Neutrophil (primary cell): Measurements from ENCODE around the gene EPX.

Experiments
- H3K27ac ChIP-seq: fragments of 200-600 bp; sonication (generic); 2 replicates; pipeline ENCODE4 v1.5.1; 2016; ENCODE audit warnings: mild to moderate bottlenecking, moderate library complexity
- H3K27me3 ChIP-seq: fragments of 200-600 bp; sonication (generic); 2 replicates; pipeline ENCODE4 v1.6.0; 2016; ENCODE audit warnings: mild to moderate bottlenecking
- H3K36me3 ChIP-seq: fragments of 200-600 bp; sonication (generic); 2 replicates; pipeline ENCODE4 v1.5.1; 2017
- H3K4me1 ChIP-seq, 2 experiments: fragments of 200-600 bp in 1 of 2; sonication (generic) in 1 of 2; 1 replicate in 1 of 2; 2 replicates in 1 of 2; pipeline versions ENCODE4 v1.5.1 to v1.6.1; 2013 to 2016; ENCODE audit warnings: low read depth in 1 of 2, low read length in 1 of 2, mild to moderate bottlenecking in 1 of 2, moderate library complexity in 1 of 2; ENCODE audit not compliant: control insufficient read depth in 1 of 2, insufficient read depth in 1 of 2
- H3K4me3 ChIP-seq, 2 experiments: fragments of 200-600 bp in 1 of 2; sonication (generic) in 1 of 2; 1 replicate in 1 of 2; 2 replicates in 1 of 2; pipeline ENCODE4 v1.5.1; 2013 to 2016; ENCODE audit warnings: low read depth in 1 of 2, low read length in 1 of 2, mild to moderate bottlenecking in 1 of 2, moderate library complexity in 1 of 2
- H3K9me3 ChIP-seq: fragments of 200-600 bp; sonication (generic); 2 replicates; pipeline ENCODE4 v1.5.1; 2016
- CTCF ChIP-seq: fragments of 200-600 bp; sonication (generic); IDR thresholded peaks from 2 replicates; pipeline ENCODE4 v1.5.1; 2016; ENCODE audit warnings: antibody characterized with exemption

The EPX gene

GRCh38 chr17:58253082-58253481 is 60.6 kb downstream of the EPX start:
- Histone ChIP-seq H3K4me3 (no peak overlapping the region), H3K27me3 (peaks cover 78% of the 10 kb centered on the region), H3K4me1 (peaks cover 10 to 11% of the 10 kb centered on the region in 2 experiments), H3K27ac (no peak overlapping the region), H3K36me3 (no peaks in the 10 kb centered on the region), H3K9me3 (no peaks in the 10 kb centered on the region)
- TF ChIP-seq CTCF = no peak
